ENCODE results near the gene ARSB.
A peak's percentile ranks its signal among the peaks of the same experiment; 100 is the strongest.

DNA sequence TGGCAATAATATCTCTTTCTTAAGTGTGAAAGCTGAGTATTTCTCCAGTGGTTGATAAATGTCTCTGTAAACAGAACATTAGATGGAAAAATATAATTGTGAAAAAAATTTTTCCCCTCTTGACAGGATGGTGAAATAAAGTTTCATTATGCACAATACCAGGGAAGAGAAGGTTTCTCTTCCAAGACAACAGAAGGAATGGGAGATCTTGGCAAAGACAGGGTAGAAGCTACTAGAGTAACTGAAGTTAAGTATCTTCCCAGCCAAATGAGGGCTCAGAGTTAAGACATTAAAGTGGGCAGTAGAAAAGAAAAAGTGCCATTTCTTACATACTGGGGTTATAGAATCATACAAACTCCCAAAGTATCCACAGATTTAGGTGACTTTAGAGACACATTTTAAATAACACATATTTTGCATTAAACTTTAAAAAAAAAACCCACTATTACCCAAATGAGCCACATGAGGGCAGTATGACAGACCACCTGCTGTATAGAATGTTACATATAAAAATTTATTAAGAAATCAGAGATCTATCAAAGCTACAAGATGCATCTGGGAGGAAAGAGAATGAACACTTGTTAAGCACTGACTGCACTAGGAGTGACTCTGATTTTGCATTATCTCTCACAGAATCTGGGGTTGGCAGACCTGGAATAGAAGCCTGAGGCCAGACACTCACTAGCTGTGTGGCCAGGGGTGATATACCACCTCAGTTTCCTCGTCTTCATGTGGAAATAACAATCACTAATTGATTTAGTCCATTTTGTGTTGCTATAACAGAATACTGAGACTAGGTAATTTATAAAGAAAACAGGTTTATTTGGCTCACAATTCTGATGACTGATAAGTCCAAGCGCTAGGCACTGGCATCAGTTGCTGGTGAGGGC lies 98.5 kb downstream of the ARSB start:
- TF ChIP-seq, protein P1, sequence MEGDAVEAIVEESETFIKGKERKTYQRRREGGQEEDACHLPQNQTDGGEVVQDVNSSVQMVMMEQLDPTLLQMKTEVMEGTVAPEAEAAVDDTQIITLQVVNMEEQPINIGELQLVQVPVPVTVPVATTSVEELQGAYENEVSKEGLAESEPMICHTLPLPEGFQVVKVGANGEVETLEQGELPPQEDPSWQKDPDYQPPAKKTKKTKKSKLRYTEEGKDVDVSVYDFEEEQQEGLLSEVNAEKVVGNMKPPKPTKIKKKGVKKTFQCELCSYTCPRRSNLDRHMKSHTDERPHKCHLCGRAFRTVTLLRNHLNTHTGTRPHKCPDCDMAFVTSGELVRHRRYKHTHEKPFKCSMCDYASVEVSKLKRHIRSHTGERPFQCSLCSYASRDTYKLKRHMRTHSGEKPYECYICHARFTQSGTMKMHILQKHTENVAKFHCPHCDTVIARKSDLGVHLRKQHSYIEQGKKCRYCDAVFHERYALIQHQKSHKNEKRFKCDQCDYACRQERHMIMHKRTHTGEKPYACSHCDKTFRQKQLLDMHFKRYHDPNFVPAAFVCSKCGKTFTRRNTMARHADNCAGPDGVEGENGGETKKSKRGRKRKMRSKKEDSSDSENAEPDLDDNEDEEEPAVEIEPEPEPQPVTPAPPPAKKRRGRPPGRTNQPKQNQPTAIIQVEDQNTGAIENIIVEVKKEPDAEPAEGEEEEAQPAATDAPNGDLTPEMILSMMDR (IDR thresholded peaks at IDR 0.05; ENCODE audit: insufficient read depth, low read depth, low read length): peak; percentile 57
- no peak for TF ChIP-seq EZH2 (IDR thresholded peaks at IDR 0.05; ENCODE audit: insufficient read depth, low read length)

Data from astrocyte (in vitro differentiated cells and primary cell).